GM10248 (cell line): ENCODE data around the gene PIN4.
"Not testable (repeated sequence)": the region's sequence is repeated elsewhere in the genome, so short reads cannot be mapped to it uniquely, and the experiment has no call there.

ENCODE experiments used
- CTCF ChIA-PET: fragments of 300-600 bp; sonication (Branson Sonifier 250); formaldehyde crosslinking; extraction: SDS; loops from one replicate; lab custom pipeline; 2021; ENCODE audit warnings: antibody characterized with exemption; lab: Yijun Ruan, JAX
- POLR2A ChIA-PET: fragments of 350-650 bp; sonication (Branson Sonifier 250); formaldehyde crosslinking; extraction: SDS; loops from one replicate; lab custom pipeline; 2020; ENCODE audit warnings: antibody characterized with exemption; lab: Yijun Ruan, JAX
- DNase-seq: peaks from one replicate; pipeline ENCODE4 v3.0.0; 2012; ENCODE audit errors: extremely low spot score
- TF ChIP-seq, protein P1 (sequence below): IDR thresholded peaks from 2 replicates; pipeline ENCODE4 v1.5.1; 2012; ENCODE audit warnings: mild to moderate bottlenecking, low read depth; ENCODE audit errors: extremely low read depth, missing control alignments, control extremely low read depth

PIN4 gene

DNA sequence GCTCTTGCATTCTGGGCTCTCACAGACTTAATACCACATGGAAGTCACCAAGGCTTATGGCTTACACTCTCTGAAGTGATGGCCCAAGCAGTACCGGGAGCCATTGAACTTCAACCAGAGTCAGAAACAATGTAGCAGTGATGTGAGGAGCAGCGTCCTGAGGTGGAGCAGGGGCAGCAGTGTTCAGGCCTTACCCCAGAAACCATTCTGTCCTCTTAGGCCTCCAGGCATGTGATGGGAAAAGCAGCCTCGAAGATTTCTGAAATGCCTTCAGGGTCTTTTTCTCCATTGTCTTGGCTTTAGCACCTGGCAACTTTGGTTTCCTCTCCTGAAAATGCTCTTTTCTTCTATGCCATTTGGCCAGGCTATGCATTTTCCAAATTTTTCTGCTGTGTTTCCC lies 22.8 kb upstream of the PIN4 start:
- DNase-seq, result no peak
- TF ChIP-seq, protein P1, sequence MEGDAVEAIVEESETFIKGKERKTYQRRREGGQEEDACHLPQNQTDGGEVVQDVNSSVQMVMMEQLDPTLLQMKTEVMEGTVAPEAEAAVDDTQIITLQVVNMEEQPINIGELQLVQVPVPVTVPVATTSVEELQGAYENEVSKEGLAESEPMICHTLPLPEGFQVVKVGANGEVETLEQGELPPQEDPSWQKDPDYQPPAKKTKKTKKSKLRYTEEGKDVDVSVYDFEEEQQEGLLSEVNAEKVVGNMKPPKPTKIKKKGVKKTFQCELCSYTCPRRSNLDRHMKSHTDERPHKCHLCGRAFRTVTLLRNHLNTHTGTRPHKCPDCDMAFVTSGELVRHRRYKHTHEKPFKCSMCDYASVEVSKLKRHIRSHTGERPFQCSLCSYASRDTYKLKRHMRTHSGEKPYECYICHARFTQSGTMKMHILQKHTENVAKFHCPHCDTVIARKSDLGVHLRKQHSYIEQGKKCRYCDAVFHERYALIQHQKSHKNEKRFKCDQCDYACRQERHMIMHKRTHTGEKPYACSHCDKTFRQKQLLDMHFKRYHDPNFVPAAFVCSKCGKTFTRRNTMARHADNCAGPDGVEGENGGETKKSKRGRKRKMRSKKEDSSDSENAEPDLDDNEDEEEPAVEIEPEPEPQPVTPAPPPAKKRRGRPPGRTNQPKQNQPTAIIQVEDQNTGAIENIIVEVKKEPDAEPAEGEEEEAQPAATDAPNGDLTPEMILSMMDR, result no peak
- ChIA-PET CTCF (no interaction called here), POLR2A (no interaction called here)

DNA sequence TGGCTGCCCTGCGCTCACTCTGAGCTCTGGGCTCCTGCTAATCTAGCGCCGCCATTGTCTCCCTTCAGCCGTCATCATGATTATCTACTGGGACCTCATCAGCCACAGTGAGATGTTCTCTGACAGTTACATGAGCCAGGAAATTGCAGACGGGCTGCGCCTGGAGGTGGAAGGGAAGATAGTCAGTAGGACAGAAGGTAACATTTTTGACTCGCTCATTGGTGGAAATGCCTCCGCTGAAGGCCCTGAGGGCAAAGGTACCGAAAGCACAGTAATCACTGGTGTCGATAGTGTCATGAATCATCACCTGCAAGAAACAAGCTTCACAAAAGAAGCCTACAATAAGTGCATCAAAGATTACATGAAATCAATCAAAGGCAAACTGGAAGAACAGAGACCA lies 21.8 kb upstream of the PIN4 start:
- TF ChIP-seq, protein P1, result no peak
- DNase-seq, result no peak
- ChIA-PET POLR2A (no interaction called here), CTCF (no interaction called here)

DNA sequence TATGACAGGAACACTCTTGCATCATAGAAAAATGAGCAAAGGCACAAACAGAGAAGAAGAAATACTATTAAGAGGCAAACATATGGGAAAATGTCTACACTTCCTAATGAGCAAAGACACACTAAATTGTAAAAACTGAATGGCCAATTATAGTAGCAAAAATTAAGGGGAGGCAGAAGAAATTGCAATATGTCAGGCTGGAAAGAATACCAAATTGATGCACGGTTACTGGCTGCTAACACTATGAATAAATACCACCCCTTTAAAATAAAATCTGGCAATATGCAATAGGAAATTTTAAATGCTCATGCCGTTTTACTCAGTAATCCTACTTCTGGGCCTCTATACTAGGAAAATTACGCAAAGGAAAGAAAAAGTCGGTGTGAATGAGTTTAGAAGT lies 16.0 kb upstream of the PIN4 start:
- TF ChIP-seq, protein P1, result no peak
- no peak for DNase-seq
- POLR2A ChIA-PET, result no interaction called here
- CTCF ChIA-PET, result no interaction called here

DNA sequence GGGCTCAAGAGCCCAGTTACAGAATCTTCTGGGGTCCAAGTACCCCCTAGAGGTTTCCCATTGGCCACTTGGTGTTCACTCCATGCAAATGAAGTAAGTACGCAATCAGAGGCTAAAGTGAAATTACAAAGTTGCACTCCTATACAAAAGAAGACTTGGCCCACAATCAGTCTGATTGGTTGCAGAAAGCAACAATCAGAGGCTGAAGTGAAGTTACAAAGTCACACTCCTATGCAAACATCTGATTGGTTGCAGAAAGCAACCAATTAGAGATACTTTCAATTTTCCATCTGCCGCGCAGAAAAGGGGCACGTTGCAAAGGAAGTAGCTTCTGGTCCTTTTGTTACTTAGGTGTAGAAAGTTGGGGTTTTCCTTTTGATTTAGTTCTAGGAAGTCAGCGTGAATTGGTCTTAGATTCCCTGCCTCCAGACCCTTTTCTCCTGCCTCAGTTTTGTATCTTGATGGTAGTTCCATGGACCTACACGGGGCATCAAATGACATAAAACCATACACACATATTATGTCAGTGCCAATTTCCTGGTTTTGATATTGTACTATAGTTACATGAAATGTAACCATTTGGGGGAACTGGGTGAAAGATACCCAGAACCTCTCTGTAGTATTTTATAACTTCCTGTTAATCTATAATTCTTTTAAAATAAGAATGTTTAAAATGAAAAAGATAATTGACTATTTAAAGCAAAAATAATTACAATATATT lies 12.4 kb upstream of the PIN4 start:
- DNase-seq, result no peak
- TF ChIP-seq, protein P1, result no peak
- ChIA-PET POLR2A (no interaction called here), CTCF (no interaction called here)

DNA sequence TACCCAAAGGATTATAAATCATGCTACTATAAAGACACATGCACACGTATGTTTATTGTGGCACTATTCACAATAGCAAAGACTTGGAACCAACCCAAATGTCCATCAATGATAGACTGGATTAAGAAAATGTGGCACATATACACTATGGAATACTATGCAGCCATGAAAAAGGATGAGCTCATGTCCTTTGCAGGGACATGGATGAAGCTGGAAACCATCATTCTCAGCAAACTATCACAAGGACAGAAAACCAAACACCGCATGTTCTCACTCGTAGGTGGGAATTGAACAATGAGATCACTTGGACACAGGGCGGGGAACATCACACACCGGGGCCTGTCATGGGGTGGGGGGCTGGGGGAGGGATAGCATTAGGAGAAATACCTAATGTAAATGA lies 5.3 kb upstream of the PIN4 start:
- CTCF ChIA-PET, DNase-seq, POLR2A ChIA-PET: not testable (repeated sequence)

DNA sequence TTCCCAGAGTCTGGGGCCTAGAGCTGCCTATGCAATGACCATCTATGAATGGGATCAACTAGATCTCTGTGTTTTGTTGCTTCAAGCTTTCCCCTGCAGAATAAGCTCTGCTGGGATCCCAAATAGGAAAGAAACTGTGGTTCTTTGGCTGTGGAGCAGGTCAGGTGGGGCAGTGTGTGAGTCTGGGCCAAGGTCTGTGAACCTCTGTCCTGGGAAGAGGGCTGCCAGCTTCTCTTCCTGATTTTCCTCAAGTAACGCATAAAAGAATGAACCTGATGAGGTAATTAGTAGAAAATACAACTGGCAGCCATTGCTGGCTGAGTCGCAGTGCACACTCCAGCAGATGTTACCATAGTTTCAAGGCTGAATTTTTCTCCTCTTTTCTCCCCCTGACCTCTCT lies 4.6 kb upstream of the PIN4 start:
- TF ChIP-seq, protein P1, result no peak
- POLR2A ChIA-PET, result no interaction called here
- no peak for DNase-seq
- CTCF ChIA-PET, result no interaction called here

DNA sequence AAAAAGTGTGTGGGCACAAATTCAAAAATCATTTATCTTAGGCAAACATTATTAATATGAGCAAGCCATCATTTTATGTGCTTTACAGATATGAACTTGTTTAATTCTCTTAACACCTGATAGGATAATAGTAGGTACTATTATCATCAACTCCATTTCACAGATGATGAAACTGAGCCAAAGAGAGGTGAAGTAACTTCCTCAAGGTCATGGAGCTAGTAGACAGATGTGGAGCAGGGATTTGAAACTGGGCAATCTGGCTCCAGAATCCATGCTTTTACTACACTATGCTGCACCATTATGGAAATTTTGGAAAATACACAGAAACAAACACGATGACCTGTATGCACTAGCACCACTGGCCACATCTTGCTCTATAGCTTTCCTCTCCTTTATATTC lies 1.0 kb upstream of the PIN4 start:
- ChIA-PET POLR2A (interaction anchor here (0.7 to 1.2 kb wide), 3 partner anchors 58 to 96 kb away, joined by 3 read pairs; partner anchors contain the start of genes ERCC6L and RPS4X), CTCF (interaction anchor here (0.8 to 2.4 kb wide), 4 partner anchors 8 to 162 kb away, joined by 3 to 8 read pairs (median 5); partner anchors contain the start of gene ERCC6L)
- DNase-seq, result no peak
- TF ChIP-seq, protein P1, result no peak
